K562 (cell line): ENCODE data around the gene LHPP. TPM values are rescaled to one million over a fixed set of nuclear protein-coding genes. Genes with fewer than 3 reads are reported as not detected.

Experiments used
- ATAC-seq: fragments of 200-7000 bp; cut with Tn5 transposase; 3 replicates; pipeline ENCODE4 v1.9.1; 2020; ENCODE audit warnings: moderate library complexity
- BruUV-seq: library from RNA; stranded (reverse); fragments of 400-500 nt; replicated peaks from 2 replicates; lab custom pipeline; 2021; lab: Mats Ljungman, UMichigan
- CTCF ChIA-PET: fragments of 300-600 bp; formaldehyde crosslinking; extraction: SDS; loops from one replicate; lab custom pipeline; 2021; ENCODE audit warnings: low intra/inter-chr PET ratio; lab: Yijun Ruan, JAX
- POLR2A ChIA-PET: fragments of 300-600, 350-650 bp; sonication (Branson Sonifier 250); formaldehyde crosslinking; extraction: SDS; loops from one replicate; lab custom pipeline; 2021; ENCODE audit warnings: antibody characterized with exemption, inconsistent platforms; lab: Yijun Ruan, JAX
- DNase-seq, 4 experiments: peaks; one replicate each; pipeline versions ENCODE4 v3.0.0 to v3.0.0-alpha.2; 2011 to 2018; ENCODE audit warnings: low spot score in 3 of 4, mixed read lengths in 3 of 4; ENCODE audit errors: extremely low read depth in 1 of 4
- FAIRE-seq: peaks from 2 replicates; lab custom pipeline; 2011; peaks lifted over from hg19 to GRCh38; lab: Jason Lieb, UNC
- H2AFZ ChIP-seq: 2 replicates; pipeline ENCODE4 v1.6.0; 2011; ENCODE audit warnings: low read depth, low read length, control low read depth, inconsistent platforms
- H3K27ac ChIP-seq: fragments of 200-600 bp; 3 replicates; pipeline ENCODE4 v1.8.0; 2011; ENCODE audit warnings: low read depth, mild to moderate bottlenecking, control low read depth, inconsistent platforms, low read length, moderate library complexity, mixed read lengths; ENCODE audit errors: extremely low read depth
- H3K27me3 ChIP-seq, 2 experiments: fragments of 300-600 bp in 1 of 2; 2 replicates in 1 of 2; 3 replicates in 1 of 2; pipeline versions ENCODE4 v1.6.0 to v1.8.0; 2011; ENCODE audit warnings: inconsistent platforms in 2 of 2, low read length in 2 of 2, mild to moderate bottlenecking in 1 of 2, mixed read lengths in 1 of 2, moderate library complexity in 1 of 2; ENCODE audit not compliant: control insufficient read depth in 2 of 2, insufficient read depth in 2 of 2
- H3K36me3 ChIP-seq: fragments of 300-600 bp; 3 replicates; pipeline ENCODE4 v1.8.0; 2011; ENCODE audit warnings: mild to moderate bottlenecking, low read length, inconsistent platforms; ENCODE audit not compliant: control insufficient read depth, insufficient read depth
- H3K4me1 ChIP-seq, 2 experiments: fragments of 200-600 bp in 1 of 2; replicated peaks in 1 of 2; 2 replicates in 1 of 2; 3 replicates in 1 of 2; pipeline versions ENCODE4 v1.5.1 to v1.8.0; 2011; ENCODE audit warnings: inconsistent platforms in 2 of 2, low read length in 2 of 2, mild to moderate bottlenecking in 1 of 2, mixed read lengths in 1 of 2, moderate library complexity in 1 of 2; ENCODE audit not compliant: control insufficient read depth in 2 of 2, insufficient read depth in 2 of 2
- H3K4me2 ChIP-seq: 2 replicates; pipeline ENCODE4 v1.6.1; 2011; ENCODE audit warnings: low read length, control low read depth, inconsistent platforms, mixed read lengths; ENCODE audit not compliant: insufficient read depth
- H3K4me3 ChIP-seq: fragments of 200-600 bp; sonication (generic), shearing (Covaris generic); 2 replicates; pipeline ENCODE4 v1.5.1; 2016; ENCODE audit warnings: control low read depth, inconsistent platforms
- H3K79me2 ChIP-seq: fragments of 200-600 bp; 3 replicates; pipeline ENCODE4 v1.8.0; 2011; ENCODE audit warnings: low read length, inconsistent platforms; ENCODE audit not compliant: control insufficient read depth, insufficient read depth
- H3K9ac ChIP-seq, 2 experiments: 2 replicates each; pipeline versions ENCODE4 v1.6.0 to v1.6.1; 2011; ENCODE audit warnings: low read depth in 2 of 2, low read length in 2 of 2, control low read depth in 1 of 2, inconsistent platforms in 1 of 2, mild to moderate bottlenecking in 1 of 2, mixed read lengths in 1 of 2; ENCODE audit not compliant: insufficient read depth in 1 of 2
- H3K9me1 ChIP-seq: one replicate; pipeline ENCODE4 v1.6.0; 2011; ENCODE audit warnings: inconsistent platforms, mild to moderate bottlenecking, low read length, moderate library complexity; ENCODE audit not compliant: control insufficient read depth, insufficient read depth
- H3K9me3 ChIP-seq: replicated peaks from 2 replicates; pipeline ENCODE4 v1.5.1; 2011; ENCODE audit warnings: low read depth, low read length, inconsistent platforms; ENCODE audit not compliant: control insufficient read depth, insufficient read depth
- H4K20me1 ChIP-seq: replicated peaks from 2 replicates; pipeline ENCODE4 v1.6.1; 2011; ENCODE audit warnings: low read length, inconsistent platforms, mixed read lengths; ENCODE audit not compliant: control insufficient read depth, insufficient read depth
- CEBPB ChIP-seq: fragments of 450-650 bp; IDR thresholded peaks from 2 replicates; pipeline ENCODE4 v1.6.1; 2016; ENCODE audit warnings: missing genetic modification characterization, missing compliant biosample characterization
- DACH1 ChIP-seq: fragments of 450-650 bp; IDR thresholded peaks from 2 replicates; pipeline ENCODE4 v1.6.1; 2018; ENCODE audit not compliant: partially characterized antibody
- FOXJ2 ChIP-seq: fragments of 200-800 bp; sonication (Bioruptor generic); IDR thresholded peaks from 2 replicates; pipeline ENCODE4 v1.6.1; 2016; ENCODE audit warnings: missing genetic modification characterization, missing compliant biosample characterization
- NFE2 ChIP-seq: IDR thresholded peaks from 2 replicates; pipeline ENCODE4 v1.6.1; 2014; ENCODE audit warnings: antibody characterized with exemption, low read depth
- PHF20 ChIP-seq: fragments of 450-650 bp; IDR thresholded peaks from 2 replicates; pipeline ENCODE4 v1.6.1; 2018; ENCODE audit not compliant: partially characterized antibody
- SPI1 ChIP-seq: IDR thresholded peaks from 2 replicates; pipeline ENCODE4 v1.6.1; 2011; ENCODE audit warnings: low read depth, low read length, control low read depth, borderline replicate concordance
- ZNF75A ChIP-seq: fragments of 450-650 bp; formaldehyde crosslinking; IDR thresholded peaks from 2 replicates; pipeline ENCODE4 v1.4.0; 2020; ENCODE audit warnings: mild to moderate bottlenecking
- WGBS: fragments of 100-300 bp; shearing (Covaris generic); methylation state at CpG from one replicate; pipeline ENCODE4 v1.1.6; 2016; ENCODE audit warnings: low coverage, mixed read lengths; ENCODE audit not compliant: insufficient coverage; ENCODE audit errors: missing lambda C conversion rate; 5-methylcytosine and 5-hydroxymethylcytosine counted together
- in situ Hi-C: fragments of 300-500 bp; cut with MboI; formaldehyde crosslinking; loops from 4 replicates; pipeline ENCODE4 v1.15.0; 2018; ENCODE audit warnings: inconsistent platforms, mixed read lengths
- intact Hi-C: fragments of 100-400 bp; cut with micrococcal nuclease; formaldehyde crosslinking; loops from 2 replicates; pipeline ENCODE4 v1.14.2; 2022
- polyA plus RNA-seq, 8 experiments: library from polyadenylated mRNA; depleted of rRNA in 4 of 8; stranded (reverse) in 5 of 8; unstranded in 3 of 8; fragments of >200 nt; fragmentation: Nextera tagmentation in 2 of 8; fragmentation: Illumina TruSeq in 1 of 8; extraction: Ambion mirVana in 2 of 8; extraction: Trizol in 1 of 8; gene quantifications; 2 replicates each; pipeline versions ENCODE4 v1.2.1 to v1.2.3, GENCODE V29; 2011 to 2014; ENCODE audit warnings: inconsistent platforms in 1 of 8, missing spikeins in 1 of 8
- total RNA-seq, 7 experiments: library from RNA; depleted of rRNA in 6 of 7; stranded (reverse); fragments of >200 nt in 6 of 7; fragmentation: Illumina TruSeq in 2 of 7; extraction: Trizol in 2 of 7; gene quantifications; 2 replicates each; pipeline versions ENCODE4 v1.2.1 to v1.2.3, GENCODE V29; 2011 to 2021; ENCODE audit warnings: low replicate concordance in 1 of 7
- TF ChIP-seq, protein P1 (sequence below): fragments of 200-800 bp; sonication (Bioruptor generic); IDR thresholded peaks from 2 replicates; pipeline ENCODE4 v1.6.1; 2017; ENCODE audit warnings: missing genetic modification characterization, missing compliant biosample characterization
- TF ChIP-seq, protein P2 (sequence below): fragments of 250-450 bp; sonication (Bioruptor Pico); IDR thresholded peaks from 2 replicates; pipeline ENCODE4 v1.5.0; 2022; ENCODE audit warnings: mild to moderate bottlenecking

Gene LHPP
- total and polyA plus RNA-seq, 9 of the 15 experiments (the other 6 are each of a cell fraction or from before 2014, with no cell fraction given): 0.34 to 7.4 (median 3.0) TPM

DNA sequence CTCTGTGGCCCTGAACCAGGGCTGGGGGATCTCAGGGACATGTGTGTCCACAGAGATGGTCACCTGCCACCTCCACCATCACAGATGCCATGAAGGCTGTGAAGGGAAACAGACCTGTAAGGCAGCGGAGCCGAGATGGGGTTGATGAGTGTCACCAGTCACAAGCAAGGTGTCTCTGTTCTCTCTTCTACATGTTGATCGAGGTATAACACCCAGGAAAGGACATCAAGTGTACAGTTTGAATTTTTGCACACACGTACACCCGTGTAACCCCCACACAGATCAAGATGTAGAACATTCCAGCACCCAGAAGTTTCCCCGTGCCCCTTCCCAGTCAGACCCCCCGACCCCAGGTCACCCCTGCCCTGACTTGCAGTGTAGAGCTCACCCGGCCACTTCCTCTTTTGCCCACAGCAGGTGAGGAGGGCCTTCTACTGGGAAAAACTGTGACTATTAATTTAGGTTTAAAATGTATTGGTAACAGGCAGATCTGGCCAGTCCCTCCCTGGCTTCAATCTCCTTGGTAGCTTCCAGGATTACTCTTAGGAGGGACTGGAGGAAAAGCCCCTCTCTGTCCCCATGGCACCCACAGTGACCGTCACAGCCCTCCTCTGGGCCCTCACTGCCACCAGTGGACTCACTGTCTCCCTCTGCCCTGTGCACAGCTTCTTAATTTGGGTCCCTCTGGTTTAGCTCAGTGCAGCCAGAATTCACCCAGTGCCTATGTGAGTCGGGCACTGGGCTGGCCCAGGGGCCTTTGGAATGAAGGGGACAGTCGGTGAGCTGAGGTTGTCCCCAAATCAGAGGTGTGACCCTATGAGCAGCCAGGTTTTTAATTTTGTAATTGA, 108.2 kb downstream of the LHPP start:
- intact Hi-C loops: loop anchor here (5.0 kb wide), 1 partner anchor 102 kb away; no protein-coding TSS in a partner anchor
- Histone ChIP-seq H3K79me2 (no peaks in the 10 kb centered on the region), H3K9me3 (no peaks in the 10 kb centered on the region), H3K4me1 (peaks cover 0 to 24% of the 10 kb centered on the region in 2 experiments; a peak in 4 of 5 replicates), H3K9me1 (no peaks in the 10 kb centered on the region), H3K27ac (no peak overlapping the region), H4K20me1 (no peaks in the 10 kb centered on the region; the same call in 1 of the 2 replicates), H3K27me3 (peaks cover 2 to 15% of the 10 kb centered on the region in 2 experiments; a peak in 3 of 5 replicates)
- BruUV-seq: no TSS peak
- in situ Hi-C loops: no loop called here
- POLR2A ChIA-PET: interaction anchor here (0.7 kb wide), 2 partner anchors 20 to 173 kb away, joined by 3 read pairs; no protein-coding TSS in a partner anchor
- 13% methylated on average over 8 of the region's 11 CpGs for WGBS
- TF ChIP-seq, protein P1, sequence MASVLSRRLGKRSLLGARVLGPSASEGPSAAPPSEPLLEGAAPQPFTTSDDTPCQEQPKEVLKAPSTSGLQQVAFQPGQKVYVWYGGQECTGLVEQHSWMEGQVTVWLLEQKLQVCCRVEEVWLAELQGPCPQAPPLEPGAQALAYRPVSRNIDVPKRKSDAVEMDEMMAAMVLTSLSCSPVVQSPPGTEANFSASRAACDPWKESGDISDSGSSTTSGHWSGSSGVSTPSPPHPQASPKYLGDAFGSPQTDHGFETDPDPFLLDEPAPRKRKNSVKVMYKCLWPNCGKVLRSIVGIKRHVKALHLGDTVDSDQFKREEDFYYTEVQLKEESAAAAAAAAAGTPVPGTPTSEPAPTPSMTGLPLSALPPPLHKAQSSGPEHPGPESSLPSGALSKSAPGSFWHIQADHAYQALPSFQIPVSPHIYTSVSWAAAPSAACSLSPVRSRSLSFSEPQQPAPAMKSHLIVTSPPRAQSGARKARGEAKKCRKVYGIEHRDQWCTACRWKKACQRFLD (CRISPR knock-in tag): no peak
- TF ChIP-seq SPI1: peak; percentile 97
- no peak for TF ChIP-seq NFE2
- TF ChIP-seq ZNF75A: no peak
- TF ChIP-seq, protein P2, sequence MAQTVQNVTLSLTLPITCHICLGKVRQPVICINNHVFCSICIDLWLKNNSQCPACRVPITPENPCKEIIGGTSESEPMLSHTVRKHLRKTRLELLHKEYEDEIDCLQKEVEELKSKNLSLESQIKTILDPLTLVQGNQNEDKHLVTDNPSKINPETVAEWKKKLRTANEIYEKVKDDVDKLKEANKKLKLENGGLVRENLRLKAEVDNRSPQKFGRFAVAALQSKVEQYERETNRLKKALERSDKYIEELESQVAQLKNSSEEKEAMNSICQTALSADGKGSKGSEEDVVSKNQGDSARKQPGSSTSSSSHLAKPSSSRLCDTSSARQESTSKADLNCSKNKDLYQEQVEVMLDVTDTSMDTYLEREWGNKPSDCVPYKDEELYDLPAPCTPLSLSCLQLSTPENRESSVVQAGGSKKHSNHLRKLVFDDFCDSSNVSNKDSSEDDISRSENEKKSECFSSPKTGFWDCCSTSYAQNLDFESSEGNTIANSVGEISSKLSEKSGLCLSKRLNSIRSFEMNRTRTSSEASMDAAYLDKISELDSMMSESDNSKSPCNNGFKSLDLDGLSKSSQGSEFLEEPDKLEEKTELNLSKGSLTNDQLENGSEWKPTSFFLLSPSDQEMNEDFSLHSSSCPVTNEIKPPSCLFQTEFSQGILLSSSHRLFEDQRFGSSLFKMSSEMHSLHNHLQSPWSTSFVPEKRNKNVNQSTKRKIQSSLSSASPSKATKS (CRISPR knock-in tag): no peak
- TF ChIP-seq DACH1: no peak
- no peak for TF ChIP-seq CEBPB
- TF ChIP-seq FOXJ2: no peak
- no peak for TF ChIP-seq PHF20
- TF ChIP-seq, all 486 proteins: peak for 1
- FAIRE-seq: no peak
- no peak overlapping the region for H3K4me2 ChIP-seq
- H3K4me3 ChIP-seq: no peak overlapping the region
- CTCF ChIA-PET: no interaction called here
- no peak for DNase-seq
- H2AFZ ChIP-seq: no peak overlapping the region
- ATAC-seq: no peak
- no peak overlapping the region for H3K9ac ChIP-seq
- no peaks in the 10 kb centered on the region for H3K36me3 ChIP-seq
